Adrenal gland (tissue), 5 donors: Measurements from ENCODE around the gene ADK.

ENCODE experiments used
- POLR2A ChIP-seq, 2 donors: fragments of 450-650 bp; IDR thresholded peaks; one replicate each; pipeline ENCODE4 v1.6.1; 2017; ENCODE audit warnings: antibody characterized with exemption in 2 of 2, mild to moderate bottlenecking in 2 of 2, moderate library complexity in 1 of 2
- TF ChIP-seq, protein P1 (sequence below), 6 experiments: fragments of 450-650 bp in 4 of 6; fragments of 200-600 bp in 2 of 6; sonication (generic) in 1 of 6; IDR thresholded peaks; 1 replicate in 5 of 6; 2 replicates in 1 of 6; pipeline versions ENCODE4 v1.5.1 to v1.8.0; 2016 to 2021; ENCODE audit warnings: antibody characterized with exemption in 6 of 6, mild to moderate bottlenecking in 2 of 6, moderate library complexity in 1 of 6
- donor health status: DM: no; HTN: no; CAD: no.

DNA sequence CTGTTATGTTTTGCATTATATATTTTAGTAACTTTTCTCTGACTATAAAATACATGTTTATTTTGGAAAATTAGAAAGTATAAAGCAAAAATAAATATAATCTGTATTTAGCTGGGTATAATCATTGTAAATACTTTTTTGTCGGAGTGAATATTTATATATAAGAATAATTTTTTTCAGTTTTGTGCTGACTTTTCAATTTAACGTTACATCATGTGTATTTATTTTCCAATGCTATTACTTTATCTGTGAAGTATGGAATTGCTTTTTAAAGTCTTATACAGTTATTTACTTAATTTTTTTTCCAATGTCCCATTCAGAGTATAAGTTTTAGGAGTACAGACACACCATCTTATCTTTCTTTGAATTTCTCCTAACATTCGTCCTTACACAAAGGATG lies 15.6 kb upstream of the ADK start:
- TF ChIP-seq, protein P1, sequence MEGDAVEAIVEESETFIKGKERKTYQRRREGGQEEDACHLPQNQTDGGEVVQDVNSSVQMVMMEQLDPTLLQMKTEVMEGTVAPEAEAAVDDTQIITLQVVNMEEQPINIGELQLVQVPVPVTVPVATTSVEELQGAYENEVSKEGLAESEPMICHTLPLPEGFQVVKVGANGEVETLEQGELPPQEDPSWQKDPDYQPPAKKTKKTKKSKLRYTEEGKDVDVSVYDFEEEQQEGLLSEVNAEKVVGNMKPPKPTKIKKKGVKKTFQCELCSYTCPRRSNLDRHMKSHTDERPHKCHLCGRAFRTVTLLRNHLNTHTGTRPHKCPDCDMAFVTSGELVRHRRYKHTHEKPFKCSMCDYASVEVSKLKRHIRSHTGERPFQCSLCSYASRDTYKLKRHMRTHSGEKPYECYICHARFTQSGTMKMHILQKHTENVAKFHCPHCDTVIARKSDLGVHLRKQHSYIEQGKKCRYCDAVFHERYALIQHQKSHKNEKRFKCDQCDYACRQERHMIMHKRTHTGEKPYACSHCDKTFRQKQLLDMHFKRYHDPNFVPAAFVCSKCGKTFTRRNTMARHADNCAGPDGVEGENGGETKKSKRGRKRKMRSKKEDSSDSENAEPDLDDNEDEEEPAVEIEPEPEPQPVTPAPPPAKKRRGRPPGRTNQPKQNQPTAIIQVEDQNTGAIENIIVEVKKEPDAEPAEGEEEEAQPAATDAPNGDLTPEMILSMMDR (IDR thresholded peaks at IDR 0.05), result no peak
- TF ChIP-seq POLR2A (IDR thresholded peaks at IDR 0.05), result no peak
